Astrocyte (in vitro differentiated cells and primary cell): Measurements from ENCODE around the gene BMPR1B.

Experiments
- EZH2 ChIP-seq: IDR thresholded peaks from 2 replicates; pipeline ENCODE4 v1.6.1; 2012; ENCODE audit warnings: mild to moderate bottlenecking, low read length, inconsistent platforms; ENCODE audit not compliant: insufficient read depth
- TF ChIP-seq, protein P1 (sequence below): IDR thresholded peaks from 2 replicates; pipeline ENCODE4 v1.5.1; 2011; ENCODE audit warnings: low read depth, mild to moderate bottlenecking, inconsistent platforms, low read length, moderate library complexity; ENCODE audit not compliant: insufficient read depth

DNA sequence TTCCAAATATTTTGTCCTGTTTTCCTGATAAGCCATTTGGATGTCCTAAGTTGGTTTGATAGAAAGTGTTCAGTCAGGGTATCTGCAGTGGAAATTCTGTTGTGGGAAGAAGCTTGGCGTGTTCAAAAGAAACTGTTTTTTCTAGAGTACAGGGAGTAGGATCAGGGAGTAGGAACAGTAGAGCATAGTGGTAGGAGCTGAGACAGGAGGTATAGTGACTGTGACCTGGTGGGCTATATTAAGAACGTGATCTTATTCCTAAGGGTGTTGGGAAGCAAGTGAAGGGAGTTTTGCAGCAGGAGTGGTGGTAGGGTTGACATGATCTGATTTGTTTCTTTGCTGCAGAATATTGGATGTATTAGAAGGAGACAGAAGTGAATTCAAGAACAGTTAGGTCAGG lies 348.2 kb downstream of the BMPR1B start:
- no peak for TF ChIP-seq EZH2
- TF ChIP-seq, protein P1, sequence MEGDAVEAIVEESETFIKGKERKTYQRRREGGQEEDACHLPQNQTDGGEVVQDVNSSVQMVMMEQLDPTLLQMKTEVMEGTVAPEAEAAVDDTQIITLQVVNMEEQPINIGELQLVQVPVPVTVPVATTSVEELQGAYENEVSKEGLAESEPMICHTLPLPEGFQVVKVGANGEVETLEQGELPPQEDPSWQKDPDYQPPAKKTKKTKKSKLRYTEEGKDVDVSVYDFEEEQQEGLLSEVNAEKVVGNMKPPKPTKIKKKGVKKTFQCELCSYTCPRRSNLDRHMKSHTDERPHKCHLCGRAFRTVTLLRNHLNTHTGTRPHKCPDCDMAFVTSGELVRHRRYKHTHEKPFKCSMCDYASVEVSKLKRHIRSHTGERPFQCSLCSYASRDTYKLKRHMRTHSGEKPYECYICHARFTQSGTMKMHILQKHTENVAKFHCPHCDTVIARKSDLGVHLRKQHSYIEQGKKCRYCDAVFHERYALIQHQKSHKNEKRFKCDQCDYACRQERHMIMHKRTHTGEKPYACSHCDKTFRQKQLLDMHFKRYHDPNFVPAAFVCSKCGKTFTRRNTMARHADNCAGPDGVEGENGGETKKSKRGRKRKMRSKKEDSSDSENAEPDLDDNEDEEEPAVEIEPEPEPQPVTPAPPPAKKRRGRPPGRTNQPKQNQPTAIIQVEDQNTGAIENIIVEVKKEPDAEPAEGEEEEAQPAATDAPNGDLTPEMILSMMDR: no peak
